ENCODE measurements around the gene KRT74. TPM values are rescaled to one million over a fixed set of nuclear protein-coding genes. Genes with fewer than 3 reads are reported as not detected.

Gene KRT74
- total and polyA plus RNA-seq, 4 donors: not detected

DNA sequence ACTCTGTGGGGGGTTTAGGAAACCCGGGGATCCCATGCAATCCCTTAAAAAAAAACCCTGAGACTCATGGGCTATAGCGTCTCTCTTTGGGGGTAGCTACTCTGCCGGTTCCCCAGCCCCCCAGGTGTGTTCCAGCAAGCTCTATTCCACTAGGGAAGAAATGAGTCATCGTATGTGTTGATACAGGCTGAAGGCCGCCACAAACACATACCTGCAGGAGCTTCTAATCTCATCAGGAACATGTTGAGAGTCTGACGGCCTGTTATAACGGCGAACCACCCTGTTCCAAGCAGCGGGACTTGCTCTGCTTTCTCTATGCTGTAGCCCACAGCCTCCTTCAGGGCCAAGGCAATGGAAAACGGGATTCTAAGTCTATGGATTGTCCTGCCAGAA is 52.5 kb downstream of the KRT74 start:
- 80% methylated on average over 10 of the region's 10 CpGs for WGBS
- H3K27me3 ChIP-seq (ENCODE audit: control insufficient read depth in 4 of 4, insufficient read depth in 4 of 4, low read length in 3 of 4): no peaks in the 10 kb centered on the region
- no peaks in the 10 kb centered on the region for H3K36me3 ChIP-seq (ENCODE audit: control insufficient read depth in 4 of 4, insufficient read depth in 3 of 4, low read depth in 1 of 4, low read length in 3 of 4)
- H3K27ac ChIP-seq (ENCODE audit: low read depth in 1 of 2, low read length in 2 of 2): no peak overlapping the region
- no peak overlapping the region for H3K4me3 ChIP-seq (ENCODE audit: low read depth in 1 of 3, low read length in 3 of 3)
- no peaks in the 10 kb centered on the region for H3K9me3 ChIP-seq (ENCODE audit: control insufficient read depth in 4 of 4, low read length in 3 of 4)
- no peaks in the 10 kb centered on the region for H3K4me1 ChIP-seq (ENCODE audit: control insufficient read depth in 4 of 4, insufficient read depth in 4 of 4, low read length in 3 of 4)
- peak in 1 of 2 donors; percentile 70 for TF ChIP-seq JUND (IDR thresholded peaks at IDR 0.05)
- TF ChIP-seq YY1 (IDR thresholded peaks at IDR 0.05): no peak
- no peak for TF ChIP-seq SP1 (IDR thresholded peaks at IDR 0.05)
- peak; percentile 28 for DNase-seq (ENCODE audit: low spot score)
- no peak overlapping the region for H3K9ac ChIP-seq (ENCODE audit: low read depth in 1 of 2, low read length in 2 of 2)

DNA sequence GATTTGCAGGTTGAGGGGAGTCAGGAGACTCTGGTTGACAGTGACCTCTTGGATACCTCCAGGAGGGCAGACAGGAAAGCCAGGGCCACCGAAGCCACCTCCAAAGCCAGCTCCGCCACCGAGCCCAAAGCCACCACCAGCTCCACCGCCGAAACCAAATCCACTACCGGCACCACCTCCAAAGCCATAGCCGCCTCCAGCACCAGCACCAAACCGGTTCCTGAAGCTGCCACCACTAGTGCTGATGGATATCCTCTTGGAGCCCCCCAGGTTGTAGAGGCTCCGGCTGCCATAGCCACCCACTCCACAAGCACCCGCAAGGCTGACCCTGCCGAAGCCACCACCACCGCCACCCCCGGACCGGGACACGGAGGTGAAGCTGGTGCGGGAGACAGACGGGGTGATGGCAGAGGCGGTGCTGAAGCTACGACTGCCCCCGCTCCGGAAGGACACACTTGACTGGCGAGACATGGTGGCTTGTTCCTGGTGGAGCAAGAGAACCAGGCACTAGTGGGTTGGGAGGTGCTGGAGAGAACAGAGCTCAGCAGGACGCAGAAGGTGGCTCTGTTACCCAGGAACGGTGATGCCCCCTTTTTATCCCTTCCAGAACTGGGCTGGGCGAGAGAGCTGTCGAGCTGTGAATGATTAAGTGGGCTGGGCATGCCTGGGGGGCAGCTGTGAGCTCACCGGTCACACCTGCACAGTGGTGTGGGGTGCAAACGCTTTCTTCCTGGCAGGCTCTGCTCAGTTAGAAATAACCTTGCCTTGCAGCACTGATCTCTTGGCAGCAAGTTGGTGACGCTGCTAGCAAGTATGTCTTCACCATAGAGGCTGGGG is 53.6 kb downstream of the KRT74 start, which contains the start of gene KRT5:
Gene KRT5, minus strand, starts transcription at position 569 of the 837 bp plus-strand sequence. Its CDS starts 98 bp downstream, at position 471.
- no peak for TF ChIP-seq JUND (IDR thresholded peaks at IDR 0.05)
- TF ChIP-seq NR2F2 (IDR thresholded peaks at IDR 0.05): no peak
- no peak for TF ChIP-seq FOXA1 (IDR thresholded peaks at IDR 0.05)
- TF ChIP-seq FOXA2 (IDR thresholded peaks at IDR 0.05): no peak
- no peak for TF ChIP-seq ATF3 (IDR thresholded peaks at IDR 0.05)
- peak; percentile 30 for DNase-seq (ENCODE audit: low spot score)
- H3K9ac ChIP-seq (ENCODE audit: low read depth in 1 of 2, low read length in 2 of 2): no peak within 1 kb of the TSS
- no peaks in the 10 kb centered on the region for H3K9me3 ChIP-seq (ENCODE audit: control insufficient read depth in 4 of 4, low read length in 3 of 4)
- H3K4me1 ChIP-seq (ENCODE audit: control insufficient read depth in 4 of 4, insufficient read depth in 4 of 4, low read length in 3 of 4): no peaks in the 10 kb centered on the region
- no peaks in the 10 kb centered on the region for H3K36me3 ChIP-seq (ENCODE audit: control insufficient read depth in 4 of 4, insufficient read depth in 3 of 4, low read depth in 1 of 4, low read length in 3 of 4)
- 94% methylated on average over 29 of the region's 29 CpGs for WGBS
- H3K27ac ChIP-seq (ENCODE audit: low read depth in 1 of 2, low read length in 2 of 2): no peak within 1 kb of the TSS
- no peaks in the 10 kb centered on the region for H3K27me3 ChIP-seq (ENCODE audit: control insufficient read depth in 4 of 4, insufficient read depth in 4 of 4, low read length in 3 of 4)
- H3K4me3 ChIP-seq (ENCODE audit: low read depth in 1 of 3, low read length in 3 of 3): no peak within 1 kb of the TSS

DNA sequence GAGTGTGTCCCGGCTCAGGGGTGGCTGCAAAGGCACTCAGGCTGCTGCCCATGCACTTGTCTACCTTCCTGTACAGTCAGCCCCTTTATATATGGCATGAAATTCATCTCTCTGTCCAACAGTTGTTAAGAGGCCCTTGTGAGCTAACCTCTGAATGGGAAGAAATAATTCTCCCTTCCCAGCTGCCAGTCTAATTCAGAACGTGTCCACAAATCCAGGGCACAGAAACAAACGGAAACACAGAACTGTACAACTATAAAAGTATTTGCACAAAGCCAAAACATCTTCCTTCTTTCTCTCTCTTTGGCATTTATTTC is 54.3 kb downstream of the KRT74 start:
- no peaks in the 10 kb centered on the region for H3K4me1 ChIP-seq (ENCODE audit: control insufficient read depth in 4 of 4, insufficient read depth in 4 of 4, low read length in 3 of 4)
- H3K27ac ChIP-seq (ENCODE audit: low read depth in 1 of 2, low read length in 2 of 2): no peak overlapping the region
- no peaks in the 10 kb centered on the region for H3K36me3 ChIP-seq (ENCODE audit: control insufficient read depth in 4 of 4, insufficient read depth in 3 of 4, low read depth in 1 of 4, low read length in 3 of 4)
- 90% methylated on average over 3 of the region's 3 CpGs for WGBS
- H3K9me3 ChIP-seq (ENCODE audit: control insufficient read depth in 4 of 4, low read length in 3 of 4): no peaks in the 10 kb centered on the region
- TF ChIP-seq YY1 (IDR thresholded peaks at IDR 0.05): no peak
- no peak for TF ChIP-seq ZBTB33 (IDR thresholded peaks at IDR 0.05)
- TF ChIP-seq JUND (IDR thresholded peaks at IDR 0.05): no peak
- no peak for TF ChIP-seq RAD21 (IDR thresholded peaks at IDR 0.05)
- no peak for TF ChIP-seq FOXA1 (IDR thresholded peaks at IDR 0.05)
- TF ChIP-seq EGR1 (IDR thresholded peaks at IDR 0.05; ENCODE audit: low read depth in 2 of 2): no peak
- TF ChIP-seq, protein P1, sequence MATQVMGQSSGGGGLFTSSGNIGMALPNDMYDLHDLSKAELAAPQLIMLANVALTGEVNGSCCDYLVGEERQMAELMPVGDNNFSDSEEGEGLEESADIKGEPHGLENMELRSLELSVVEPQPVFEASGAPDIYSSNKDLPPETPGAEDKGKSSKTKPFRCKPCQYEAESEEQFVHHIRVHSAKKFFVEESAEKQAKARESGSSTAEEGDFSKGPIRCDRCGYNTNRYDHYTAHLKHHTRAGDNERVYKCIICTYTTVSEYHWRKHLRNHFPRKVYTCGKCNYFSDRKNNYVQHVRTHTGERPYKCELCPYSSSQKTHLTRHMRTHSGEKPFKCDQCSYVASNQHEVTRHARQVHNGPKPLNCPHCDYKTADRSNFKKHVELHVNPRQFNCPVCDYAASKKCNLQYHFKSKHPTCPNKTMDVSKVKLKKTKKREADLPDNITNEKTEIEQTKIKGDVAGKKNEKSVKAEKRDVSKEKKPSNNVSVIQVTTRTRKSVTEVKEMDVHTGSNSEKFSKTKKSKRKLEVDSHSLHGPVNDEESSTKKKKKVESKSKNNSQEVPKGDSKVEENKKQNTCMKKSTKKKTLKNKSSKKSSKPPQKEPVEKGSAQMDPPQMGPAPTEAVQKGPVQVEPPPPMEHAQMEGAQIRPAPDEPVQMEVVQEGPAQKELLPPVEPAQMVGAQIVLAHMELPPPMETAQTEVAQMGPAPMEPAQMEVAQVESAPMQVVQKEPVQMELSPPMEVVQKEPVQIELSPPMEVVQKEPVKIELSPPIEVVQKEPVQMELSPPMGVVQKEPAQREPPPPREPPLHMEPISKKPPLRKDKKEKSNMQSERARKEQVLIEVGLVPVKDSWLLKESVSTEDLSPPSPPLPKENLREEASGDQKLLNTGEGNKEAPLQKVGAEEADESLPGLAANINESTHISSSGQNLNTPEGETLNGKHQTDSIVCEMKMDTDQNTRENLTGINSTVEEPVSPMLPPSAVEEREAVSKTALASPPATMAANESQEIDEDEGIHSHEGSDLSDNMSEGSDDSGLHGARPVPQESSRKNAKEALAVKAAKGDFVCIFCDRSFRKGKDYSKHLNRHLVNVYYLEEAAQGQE (IDR thresholded peaks at IDR 0.05): no peak
- TF ChIP-seq HNF4G (IDR thresholded peaks at IDR 0.05): no peak
- TF ChIP-seq ATF3 (IDR thresholded peaks at IDR 0.05): no peak
- peak; percentile 9 for DNase-seq (ENCODE audit: low spot score)
- H3K9ac ChIP-seq (ENCODE audit: low read depth in 1 of 2, low read length in 2 of 2): no peak overlapping the region
- no peak overlapping the region for H3K4me3 ChIP-seq (ENCODE audit: low read depth in 1 of 3, low read length in 3 of 3)
- no peaks in the 10 kb centered on the region for H3K27me3 ChIP-seq (ENCODE audit: control insufficient read depth in 4 of 4, insufficient read depth in 4 of 4, low read length in 3 of 4)

All from liver (tissue), 9 donors.